BLaER1 treated with 17β-estradiol and CSF1 and Interleukin-3, amounts not matched to agents 10 nM and 100 nM (cell line): Measurements from ENCODE around the gene IL18BP.

Experiments
- H3K27ac ChIP-seq, 11 experiments: shearing (Covaris generic); formaldehyde crosslinking; 2 replicates each; pipeline ENCODE4 v1.8.1; 2022
- H3K27me3 ChIP-seq, 11 experiments: shearing (Covaris generic); formaldehyde crosslinking; 2 replicates each; pipeline ENCODE4 v1.8.1; 2022
- H3K36me3 ChIP-seq, 11 experiments: shearing (Covaris generic); formaldehyde crosslinking; 2 replicates each; pipeline ENCODE4 v1.8.1; 2022
- H3K4me1 ChIP-seq, 10 experiments: shearing (Covaris generic); formaldehyde crosslinking; 2 replicates each; pipeline ENCODE4 v1.8.1; 2022
- H3K4me2 ChIP-seq, 11 experiments: shearing (Covaris generic); formaldehyde crosslinking; 2 replicates each; pipeline ENCODE4 v1.8.1; 2022
- H3K4me3 ChIP-seq, 10 experiments: shearing (Covaris generic); formaldehyde crosslinking; 2 replicates each; pipeline ENCODE4 v1.8.1; 2022
- H3K9ac ChIP-seq, 11 experiments: shearing (Covaris generic); formaldehyde crosslinking; 2 replicates each; pipeline ENCODE4 v1.8.1; 2022
- H3K9me3 ChIP-seq, 11 experiments: shearing (Covaris generic); formaldehyde crosslinking; replicated peaks in 1 of 11; 2 replicates each; pipeline ENCODE4 v1.8.1; 2022
- H4K20me1 ChIP-seq, 11 experiments: shearing (Covaris generic); formaldehyde crosslinking; 2 replicates each; pipeline ENCODE4 v1.8.1; 2022
- Cebpa-rat ChIP-seq, 11 experiments: shearing (Covaris generic); IDR thresholded peaks; 2 replicates each; pipeline ENCODE4 v1.8.1; 2022

IL18BP gene

GRCh38 chr11:72004515-72005346 is 6.0 kb downstream of the IL18BP start:
- Histone ChIP-seq H3K4me1 (peaks cover 1 to 8% (median 3%) of the 10 kb centered on the region in 10 experiments; a peak in 19 of 20 replicates), H3K27ac (no peak overlapping the region), H3K9me3 (no peaks in the 10 kb centered on the region), H3K36me3 (peaks cover 84 to 99% (median 94%) of the 10 kb centered on the region in 11 experiments), H3K9ac (no peak overlapping the region), H3K4me2 (no peak overlapping the region), H3K27me3 (no peaks in the 10 kb centered on the region), H3K4me3 (no peak overlapping the region), H4K20me1 (peaks cover 62 to 98% (median 82%) of the 10 kb centered on the region in 11 experiments)
- no peak for TF ChIP-seq Cebpa-rat (IDR thresholded peaks at IDR 0.05)

DNA sequence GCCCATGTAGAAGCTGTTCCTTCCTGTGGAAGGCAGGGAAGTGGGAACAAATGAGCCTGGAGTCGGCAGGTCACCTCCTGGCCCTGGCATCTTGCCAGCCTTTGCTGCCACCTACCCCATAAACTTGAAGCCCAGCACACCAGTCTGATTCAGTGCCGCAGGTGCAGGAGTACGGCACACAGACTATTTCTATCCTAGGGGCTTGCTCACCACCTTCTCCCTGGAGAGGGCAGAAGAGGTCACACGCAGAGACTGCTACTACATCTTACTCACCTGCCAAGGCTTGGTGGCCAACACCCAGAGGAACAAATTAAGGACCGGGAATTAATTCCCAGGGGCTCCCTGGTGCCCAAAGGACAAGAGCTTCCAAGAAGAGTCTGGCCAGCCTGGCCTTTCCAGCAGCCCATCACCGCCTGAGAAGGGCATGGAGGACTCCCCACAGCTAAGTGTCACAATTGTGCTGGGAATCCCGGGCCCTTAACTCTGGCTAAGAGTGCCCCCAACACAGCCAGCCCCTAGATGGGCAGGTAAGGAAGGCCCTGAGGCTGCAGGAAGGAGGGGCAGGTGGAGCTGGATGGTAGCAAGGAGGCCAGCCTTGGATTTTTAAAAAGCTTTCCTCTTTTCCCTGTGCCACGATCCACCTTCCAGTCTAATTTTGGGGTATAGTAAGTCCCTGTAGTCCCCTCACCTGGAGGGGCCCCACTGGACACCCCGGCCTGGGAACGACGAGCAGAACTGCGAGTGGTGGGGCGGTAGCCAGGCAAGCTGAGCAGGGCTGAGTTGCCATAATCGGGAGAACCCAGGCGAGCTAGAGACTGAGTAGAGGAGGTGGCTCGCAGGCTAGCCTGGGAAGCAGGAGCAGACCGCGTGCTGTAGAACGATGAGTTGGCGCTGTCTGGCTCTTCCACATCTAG is 6.9 kb downstream of the IL18BP start:
- Histone ChIP-seq H4K20me1 (peaks cover 71 to 99% (median 91%) of the 10 kb centered on the region in 11 experiments), H3K27me3 (no peaks in the 10 kb centered on the region), H3K9me3 (no peaks in the 10 kb centered on the region), H3K4me3 (no peak overlapping the region), H3K9ac (no peak overlapping the region), H3K27ac (no peak overlapping the region), H3K36me3 (peaks cover 92 to 99% (median 99%) of the 10 kb centered on the region in 11 experiments), H3K4me1 (no peaks in the 10 kb centered on the region), H3K4me2 (no peak overlapping the region)
- no peak for TF ChIP-seq Cebpa-rat (IDR thresholded peaks at IDR 0.05)

- no peak for TF ChIP-seq Cebpa-rat (IDR thresholded peaks at IDR 0.05)
- Histone ChIP-seq H3K4me2 (no peak overlapping the region), H3K4me1 (no peaks in the 10 kb centered on the region), H3K4me3 (no peak overlapping the region), H3K27ac (no peak overlapping the region), H4K20me1 (peaks cover 80 to 99% (median 96%) of the 10 kb centered on the region in 11 experiments), H3K9ac (peak overlapping the region in 1 of 11 experiments; percentile 18; a peak in 2 of 22 replicates), H3K27me3 (no peaks in the 10 kb centered on the region), H3K36me3 (peaks cover 92 to 99% (median 99%) of the 10 kb centered on the region in 11 experiments), H3K9me3 (no peaks in the 10 kb centered on the region)
Observed at GRCh38 chr11:72006309-72007088, 7.8 kb downstream of the IL18BP start.

- peaks cover 0 to 5% (median 1%) of the 10 kb centered on the region in 10 experiments; a peak in 5 of 20 replicates for H3K4me1 ChIP-seq
- no peaks in the 10 kb centered on the region for H3K9me3 ChIP-seq
- H3K27me3 ChIP-seq = no peaks in the 10 kb centered on the region
- TF ChIP-seq Cebpa-rat (IDR thresholded peaks at IDR 0.05) = no peak
- H3K4me3 ChIP-seq = no peak overlapping the region
- peak overlapping the region in 1 of 11 experiments; percentile 18; a peak in 2 of 22 replicates for H3K9ac ChIP-seq
- H3K4me2 ChIP-seq = no peak overlapping the region
- peaks cover 86 to 99% (median 96%) of the 10 kb centered on the region in 11 experiments for H4K20me1 ChIP-seq
- H3K27ac ChIP-seq = no peak overlapping the region
- H3K36me3 ChIP-seq = peaks cover 97 to 99% (median 99%) of the 10 kb centered on the region in 11 experiments
Observed at GRCh38 chr11:72007089-72007476, 8.4 kb downstream of the IL18BP start.

GRCh38 chr11:72007587-72007986 is 8.9 kb downstream of the IL18BP start:
- Histone ChIP-seq H3K4me3 (no peak overlapping the region), H3K9ac (no peak overlapping the region), H4K20me1 (peaks cover 88 to 99% (median 97%) of the 10 kb centered on the region in 11 experiments), H3K9me3 (no peaks in the 10 kb centered on the region), H3K4me2 (no peak overlapping the region), H3K27me3 (no peaks in the 10 kb centered on the region), H3K4me1 (peaks cover 0 to 10% (median 3%) of the 10 kb centered on the region in 10 experiments; a peak in 5 of 20 replicates), H3K27ac (no peak overlapping the region), H3K36me3 (peaks cover 99% of the 10 kb centered on the region in 11 experiments)
- TF ChIP-seq Cebpa-rat (IDR thresholded peaks at IDR 0.05) = no peak

DNA sequence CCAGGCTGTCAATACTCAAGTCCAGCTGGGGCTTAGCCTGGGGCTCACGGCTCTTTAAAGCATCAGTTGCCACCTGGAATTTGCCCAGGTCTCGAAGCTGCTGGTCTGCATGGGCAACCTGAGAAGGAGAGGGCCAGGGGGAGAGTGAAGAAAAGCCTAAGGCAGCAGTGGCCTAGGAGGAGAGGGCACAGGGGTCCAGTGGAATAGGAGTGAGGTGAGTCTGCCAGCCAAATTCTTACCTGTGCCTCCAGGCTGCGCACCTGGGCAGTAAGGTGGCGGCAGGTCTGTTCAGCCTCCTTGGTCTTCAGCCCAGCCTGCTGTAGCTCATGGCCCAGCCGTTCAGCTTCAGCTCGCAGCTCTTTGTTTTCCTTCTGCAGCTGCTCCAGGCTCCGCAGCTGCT is 10.0 kb downstream of the IL18BP start:
- Histone ChIP-seq H3K4me3 (no peak overlapping the region), H3K36me3 (peaks cover 99% of the 10 kb centered on the region in 11 experiments), H3K9ac (peak overlapping the region in 1 of 11 experiments; percentile 26; a peak in 1 of 22 replicates), H3K27me3 (no peaks in the 10 kb centered on the region), H3K9me3 (no peaks in the 10 kb centered on the region), H3K4me1 (peaks cover 0 to 20% (median 3%) of the 10 kb centered on the region in 10 experiments; a peak in 7 of 20 replicates), H4K20me1 (peaks cover 88 to 99% (median 97%) of the 10 kb centered on the region in 11 experiments), H3K4me2 (no peak overlapping the region), H3K27ac (no peak overlapping the region)
- no peak for TF ChIP-seq Cebpa-rat (IDR thresholded peaks at IDR 0.05)

- Histone ChIP-seq H3K27ac (no peak overlapping the region), H3K4me2 (no peak overlapping the region), H3K9me3 (no peaks in the 10 kb centered on the region), H3K4me3 (no peak overlapping the region), H3K9ac (no peak overlapping the region), H3K4me1 (peaks cover 0 to 22% (median 3%) of the 10 kb centered on the region in 10 experiments; a peak in 7 of 20 replicates), H4K20me1 (peaks cover 89 to 99% (median 96%) of the 10 kb centered on the region in 11 experiments), H3K27me3 (no peaks in the 10 kb centered on the region), H3K36me3 (peaks cover 99% of the 10 kb centered on the region in 11 experiments)
- no peak for TF ChIP-seq Cebpa-rat (IDR thresholded peaks at IDR 0.05)
Observed at GRCh38 chr11:72009156-72009555, 10.4 kb downstream of the IL18BP start.

DNA sequence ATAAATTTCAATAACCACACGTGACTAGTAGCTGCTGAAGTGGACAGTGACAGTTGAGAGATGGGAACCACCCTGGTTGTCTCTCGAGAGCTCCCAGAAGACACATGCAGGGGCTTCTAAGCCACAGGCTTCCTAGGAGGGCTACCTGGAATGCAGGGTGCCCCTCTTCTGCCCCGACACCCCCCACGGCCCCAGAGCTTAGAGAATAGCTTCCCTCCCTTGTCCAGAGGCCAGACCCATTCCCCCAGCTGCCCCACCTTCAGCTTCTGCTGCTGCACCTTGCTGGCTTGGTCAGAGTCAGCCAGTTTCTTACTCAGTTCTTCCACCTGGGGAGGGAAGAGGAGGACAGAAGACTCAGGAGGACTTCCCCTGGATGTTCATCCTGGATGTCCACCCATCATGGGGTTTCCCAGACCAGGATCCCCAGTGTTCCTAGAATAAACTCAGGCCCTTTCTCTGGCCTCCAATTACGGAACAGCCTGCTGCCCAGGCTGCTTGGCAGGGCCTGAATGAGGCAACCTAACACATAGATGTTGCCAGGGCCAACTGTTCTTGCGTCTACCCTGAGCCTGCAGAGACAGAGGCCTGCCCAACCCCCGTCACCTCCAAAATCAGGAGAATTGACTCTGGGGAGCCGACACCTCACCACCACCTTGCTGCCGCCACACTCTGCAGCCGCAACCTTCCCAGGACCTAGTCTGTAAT is 12.0 kb downstream of the IL18BP start:
- TF ChIP-seq Cebpa-rat (IDR thresholded peaks at IDR 0.05) = no peak
- peak overlapping the region in 1 of 11 experiments; percentile 5; a peak in 1 of 22 replicates for H3K9ac ChIP-seq
- H3K4me1 ChIP-seq = peaks cover 0 to 33% (median 3%) of the 10 kb centered on the region in 10 experiments; a peak in 8 of 20 replicates
- H3K27me3 ChIP-seq = no peaks in the 10 kb centered on the region
- no peak overlapping the region for H3K27ac ChIP-seq
- H3K9me3 ChIP-seq = no peaks in the 10 kb centered on the region
- peaks cover 99% of the 10 kb centered on the region in 11 experiments for H3K36me3 ChIP-seq
- H4K20me1 ChIP-seq = peaks cover 82 to 99% (median 96%) of the 10 kb centered on the region in 11 experiments; a peak in 21 of 22 replicates
- no peak overlapping the region for H3K4me2 ChIP-seq
- H3K4me3 ChIP-seq = no peak overlapping the region
